ENCODE results near the gene PASK. TPM values are rescaled to one million over a fixed set of nuclear protein-coding genes. Genes with fewer than 3 reads are reported as not detected.
A peak's percentile ranks its signal among the peaks of the same experiment; 100 is the strongest.

The PASK gene
- total and polyA plus RNA-seq, 9 of the 15 experiments (the other 6 are each of a cell fraction or from before 2014, with no cell fraction given): 1.5 to 30.3 (median 9.9) TPM

DNA sequence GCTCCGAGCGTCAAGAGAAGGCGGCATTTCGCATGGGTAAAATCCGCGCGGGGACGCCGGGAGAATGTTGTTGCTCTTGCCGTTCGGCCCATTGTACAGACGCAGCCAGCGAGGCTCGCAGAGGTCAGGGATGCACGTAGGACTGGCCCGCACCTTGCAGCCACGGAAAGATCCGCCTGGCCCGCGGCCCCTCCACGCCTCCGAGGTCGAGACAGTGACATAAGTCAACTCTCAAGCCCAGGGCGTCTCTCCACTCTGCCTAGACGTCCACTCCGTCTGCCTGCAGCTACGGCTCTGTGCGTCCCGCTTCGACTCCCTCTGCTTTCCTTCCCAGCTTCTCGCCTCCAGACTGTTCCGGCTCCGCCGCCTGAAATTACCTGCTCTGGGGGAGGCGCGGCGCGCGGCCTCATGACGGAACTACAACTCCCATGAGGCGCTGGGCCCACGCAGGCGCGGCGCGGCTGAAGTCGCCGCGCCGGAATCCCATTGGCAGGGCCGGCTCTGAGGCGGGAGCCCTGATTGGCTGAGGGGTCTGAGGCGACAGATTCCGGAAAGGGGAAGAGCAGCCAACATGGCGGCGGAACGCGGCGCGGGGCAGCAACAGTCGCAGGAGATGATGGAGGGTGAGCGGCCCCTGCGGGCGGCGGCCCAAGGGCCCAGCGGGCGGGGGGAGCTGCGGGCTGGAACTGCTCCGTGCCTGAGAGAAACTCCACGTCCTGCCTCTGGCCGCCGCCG, 820 bp upstream of the PASK start, which contains the start of gene PPP1R7 (continued):
- peak; percentile 70 for TF ChIP-seq GABPA (tag; conservative IDR thresholded peaks at IDR 0.05; ENCODE audit: low read depth)
- TF ChIP-seq KDM4B (IDR thresholded peaks at IDR 0.05; ENCODE audit: borderline replicate concordance in 2 of 2, low read depth in 1 of 2): 0 out of 4 replicates have a peak, but pooled peaks of 1 of the 2 experiments have one; percentile 40
- no peak for TF ChIP-seq POLR3G (IDR thresholded peaks at IDR 0.05; ENCODE audit: extremely low read depth, insufficient read length, insufficient replicate concordance)
- TF ChIP-seq EWSR1 (IDR thresholded peaks at IDR 0.05; ENCODE audit: borderline replicate concordance, low read depth, partially characterized antibody): no peak
- peak; percentile 67; the same call in 1 of the 2 replicates for TF ChIP-seq GABPB1 (CRISPR knock-in tag; IDR thresholded peaks at IDR 0.05)
- peak; percentile 99 for TF ChIP-seq ESRRA (IDR thresholded peaks at IDR 0.05; ENCODE audit: borderline replicate concordance, low read depth)
- TF ChIP-seq ADNP (tag; IDR thresholded peaks at IDR 0.05): peak; percentile 83
- peak in 1 of 2 experiments; percentile 52; a peak in 1 of 4 replicates for TF ChIP-seq RCOR1 (IDR thresholded peaks at IDR 0.05; ENCODE audit: borderline replicate concordance in 1 of 2, low read depth in 2 of 2, low read length in 2 of 2)
- TF ChIP-seq ZNF431 (CRISPR knock-in tag; IDR thresholded peaks at IDR 0.05): no peak
- peak; percentile 88 for TF ChIP-seq MTA1 (IDR thresholded peaks at IDR 0.05; ENCODE audit: borderline replicate concordance)
- TF ChIP-seq HDGF (IDR thresholded peaks at IDR 0.05): 0 out of 2 replicates have a peak, but pooled peaks have one; percentile 38
- TF ChIP-seq RBM25 (IDR thresholded peaks at IDR 0.05; ENCODE audit: low read depth, low read length, severe bottlenecking): peak; percentile 85
- peak; percentile 95 for TF ChIP-seq HCFC1 (IDR thresholded peaks at IDR 0.05; ENCODE audit: low read depth, low read length)
- TF ChIP-seq ZNF263 (CRISPR knock-in tag; IDR thresholded peaks at IDR 0.05; ENCODE audit: borderline replicate concordance): no peak
- TF ChIP-seq NUFIP1 (IDR thresholded peaks at IDR 0.05; ENCODE audit: partially characterized antibody): no peak
- TF ChIP-seq ZNF395 (CRISPR knock-in tag; IDR thresholded peaks at IDR 0.05): 0 out of 2 replicates have a peak, but pooled peaks have one; percentile 12
- TF ChIP-seq, protein P1, sequence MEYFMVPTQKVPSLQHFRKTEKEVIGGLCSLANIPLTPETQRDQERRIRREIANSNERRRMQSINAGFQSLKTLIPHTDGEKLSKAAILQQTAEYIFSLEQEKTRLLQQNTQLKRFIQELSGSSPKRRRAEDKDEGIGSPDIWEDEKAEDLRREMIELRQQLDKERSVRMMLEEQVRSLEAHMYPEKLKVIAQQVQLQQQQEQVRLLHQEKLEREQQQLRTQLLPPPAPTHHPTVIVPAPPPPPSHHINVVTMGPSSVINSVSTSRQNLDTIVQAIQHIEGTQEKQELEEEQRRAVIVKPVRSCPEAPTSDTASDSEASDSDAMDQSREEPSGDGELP (CRISPR knock-in tag; IDR thresholded peaks at IDR 0.05; ENCODE audit: borderline replicate concordance): peak; percentile 19; the same call in 1 of the 2 replicates
- TF ChIP-seq EP400 (IDR thresholded peaks at IDR 0.05): peak; percentile 53; the same call in 1 of the 2 replicates
- peak; percentile 85 to 95 (median 93) for TF ChIP-seq YY1 (IDR thresholded peaks at IDR 0.05; ENCODE audit: borderline replicate concordance in 1 of 3, control insufficient read depth in 1 of 3, extremely low read depth in 1 of 3, insufficient read depth in 3 of 3, insufficient read length in 1 of 3, insufficient replicate concordance in 2 of 3, low read depth in 1 of 3, low read length in 2 of 3)
- peak; percentile 95 for TF ChIP-seq HDAC2 (IDR thresholded peaks at IDR 0.05)
- peak; percentile 61; the same call in 1 of the 2 replicates for TF ChIP-seq ZBTB2 (IDR thresholded peaks at IDR 0.05)
- TF ChIP-seq SREBF1 (IDR thresholded peaks at IDR 0.05; ENCODE audit: borderline replicate concordance, low read depth, low read length): no peak
- peak; percentile 22; the same call in 1 of the 2 replicates for TF ChIP-seq ATF7 (IDR thresholded peaks at IDR 0.05)
- TF ChIP-seq HLTF (IDR thresholded peaks at IDR 0.05): 0 out of 2 replicates have a peak, but pooled peaks have one; percentile 22
